ENCODE results near the gene RFLNA. TPM values are rescaled to one million over a fixed set of nuclear protein-coding genes. Genes with fewer than 3 reads are reported as not detected.
"Not testable (repeated sequence)": the region's sequence is repeated elsewhere in the genome, so short reads cannot be mapped to it uniquely, and the experiment has no call there.

The RFLNA gene
- total RNA-seq, 1 donor from 2014 or later: 0.69 TPM

DNA sequence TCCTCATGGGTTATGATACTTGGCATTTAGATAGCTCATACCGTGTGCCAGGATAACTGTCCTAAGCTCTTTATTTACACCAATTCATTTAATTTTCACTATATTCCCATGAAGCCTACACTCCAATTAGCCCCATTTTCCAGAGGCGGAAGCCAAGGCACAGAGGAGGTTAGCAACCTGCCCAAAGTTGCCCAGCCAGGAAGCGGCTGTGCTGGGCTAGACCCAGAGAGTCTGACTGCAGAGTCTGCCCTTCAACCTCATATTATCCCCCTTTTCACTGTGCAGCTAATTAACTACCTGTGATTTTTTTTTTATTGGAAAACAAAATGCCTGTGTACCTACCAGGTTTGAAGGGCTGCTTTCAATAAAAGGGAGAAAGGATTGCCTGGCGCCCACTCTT lies 2.5 kb downstream of the RFLNA start:
- no peak for DNase-seq (ENCODE audit: low read depth)
- TF ChIP-seq, protein P1, sequence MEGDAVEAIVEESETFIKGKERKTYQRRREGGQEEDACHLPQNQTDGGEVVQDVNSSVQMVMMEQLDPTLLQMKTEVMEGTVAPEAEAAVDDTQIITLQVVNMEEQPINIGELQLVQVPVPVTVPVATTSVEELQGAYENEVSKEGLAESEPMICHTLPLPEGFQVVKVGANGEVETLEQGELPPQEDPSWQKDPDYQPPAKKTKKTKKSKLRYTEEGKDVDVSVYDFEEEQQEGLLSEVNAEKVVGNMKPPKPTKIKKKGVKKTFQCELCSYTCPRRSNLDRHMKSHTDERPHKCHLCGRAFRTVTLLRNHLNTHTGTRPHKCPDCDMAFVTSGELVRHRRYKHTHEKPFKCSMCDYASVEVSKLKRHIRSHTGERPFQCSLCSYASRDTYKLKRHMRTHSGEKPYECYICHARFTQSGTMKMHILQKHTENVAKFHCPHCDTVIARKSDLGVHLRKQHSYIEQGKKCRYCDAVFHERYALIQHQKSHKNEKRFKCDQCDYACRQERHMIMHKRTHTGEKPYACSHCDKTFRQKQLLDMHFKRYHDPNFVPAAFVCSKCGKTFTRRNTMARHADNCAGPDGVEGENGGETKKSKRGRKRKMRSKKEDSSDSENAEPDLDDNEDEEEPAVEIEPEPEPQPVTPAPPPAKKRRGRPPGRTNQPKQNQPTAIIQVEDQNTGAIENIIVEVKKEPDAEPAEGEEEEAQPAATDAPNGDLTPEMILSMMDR (conservative IDR thresholded peaks at IDR 0.05; ENCODE audit: low read depth, low read length): no peak

DNA sequence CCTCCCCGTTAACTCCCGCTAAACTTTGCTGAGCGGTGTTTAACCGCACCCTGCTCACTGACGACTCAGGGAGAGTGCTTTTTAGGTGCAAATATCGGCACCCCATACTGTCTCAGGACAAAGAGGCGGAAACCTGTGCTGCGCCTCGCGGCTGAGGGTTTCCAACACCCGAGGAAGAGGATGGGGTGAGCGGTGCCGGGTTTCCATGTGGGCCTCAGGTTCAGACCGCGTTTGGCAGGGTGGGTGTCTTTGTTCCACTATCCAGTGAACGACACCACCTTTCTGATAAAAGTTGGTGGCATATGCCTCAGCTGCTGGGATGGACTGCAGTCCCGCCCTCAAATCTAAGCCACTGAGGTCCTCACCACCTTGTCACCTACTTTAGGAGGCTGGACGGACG lies 3.0 kb downstream of the RFLNA start:
- no peak for DNase-seq (ENCODE audit: low read depth)
- H3K4me3 ChIP-seq (ENCODE audit: low read depth, low read length): no peak overlapping the region
- TF ChIP-seq, protein P1 (conservative IDR thresholded peaks at IDR 0.05; ENCODE audit: low read depth, low read length): no peak

More for the DNA sequence above, 2.5 kb downstream of the RFLNA start:
- H3K4me3 ChIP-seq (ENCODE audit: low read depth, low read length): no peak overlapping the region

DNA sequence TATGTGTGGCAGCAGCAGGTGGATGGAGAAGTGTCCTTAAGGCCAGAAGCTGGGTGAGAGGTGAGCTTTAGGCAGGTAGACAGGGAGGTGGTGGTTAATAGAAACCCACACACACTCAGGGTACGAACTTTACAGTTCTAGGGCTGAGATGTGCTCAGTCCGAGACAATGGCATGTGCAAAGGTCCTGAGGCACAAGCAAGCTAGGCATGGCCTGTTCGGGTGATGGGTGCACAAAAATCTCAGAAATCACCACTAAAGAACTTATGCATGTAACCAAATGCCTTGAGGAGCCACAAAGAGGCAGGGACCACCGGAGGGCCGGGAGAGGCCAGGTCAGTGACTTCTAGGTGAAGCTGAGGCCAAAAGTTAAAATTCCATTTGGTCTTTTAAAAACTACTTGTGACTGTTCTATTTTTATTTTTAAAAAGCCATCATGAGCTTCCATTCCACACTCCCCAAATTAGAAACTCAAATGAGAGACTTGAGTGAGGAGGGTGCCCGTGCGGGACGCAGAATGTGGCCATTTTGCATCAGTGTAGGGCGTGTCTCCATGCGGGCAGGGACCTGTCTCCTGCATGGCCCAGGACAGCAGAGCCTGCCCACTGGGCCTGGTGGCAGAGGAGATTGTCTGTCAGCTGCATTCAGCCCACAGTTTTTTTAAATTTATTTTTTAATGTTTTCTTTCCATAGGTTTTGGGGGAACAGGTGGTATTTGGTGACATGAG lies 4.0 kb downstream of the RFLNA start:
- TF ChIP-seq, protein P1 (conservative IDR thresholded peaks at IDR 0.05; ENCODE audit: low read depth, low read length): no peak
- no peak for DNase-seq (ENCODE audit: low read depth)
- no peak overlapping the region for H3K4me3 ChIP-seq (ENCODE audit: low read depth, low read length)

DNA sequence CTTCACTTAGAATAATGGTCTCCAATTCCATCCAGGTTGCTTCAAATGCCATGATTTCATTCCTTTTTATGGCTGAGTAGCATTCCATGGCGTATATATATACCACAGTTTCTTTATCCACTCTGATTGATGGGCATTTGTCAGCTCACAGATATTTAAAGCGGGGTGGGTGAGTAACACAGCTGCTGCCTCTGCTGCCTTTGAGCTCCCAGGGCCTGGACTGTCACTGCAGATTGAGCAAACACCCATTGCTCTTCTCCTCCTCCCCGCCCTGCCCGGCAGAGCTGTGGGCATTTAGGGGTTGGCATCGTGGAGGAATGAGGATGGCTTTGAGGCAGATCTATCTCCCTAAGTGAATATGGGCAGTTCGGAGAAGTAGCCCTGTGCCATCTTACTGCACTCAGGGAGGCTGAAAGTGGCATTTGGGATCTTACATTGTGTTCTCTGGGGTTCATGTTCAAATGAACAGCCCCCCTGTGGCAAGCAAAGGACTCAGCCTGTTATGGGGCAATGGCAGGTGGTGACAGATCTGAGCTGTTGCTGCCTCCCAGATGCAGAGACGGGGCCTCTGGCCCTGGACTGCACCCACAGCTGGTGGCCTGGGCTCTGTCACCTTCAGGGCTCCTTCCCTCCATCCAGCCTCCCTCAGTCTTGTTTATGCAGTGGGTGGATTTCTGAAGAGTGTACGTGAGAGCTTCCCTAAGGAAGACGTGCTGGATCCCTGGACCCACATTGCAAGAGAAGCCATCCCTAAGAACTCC lies 4.9 kb downstream of the RFLNA start:
- H3K4me3 ChIP-seq (ENCODE audit: low read depth, low read length): no peak overlapping the region
- TF ChIP-seq, protein P1 (conservative IDR thresholded peaks at IDR 0.05; ENCODE audit: low read depth, low read length): no peak
- DNase-seq (ENCODE audit: low read depth): no peak

DNA sequence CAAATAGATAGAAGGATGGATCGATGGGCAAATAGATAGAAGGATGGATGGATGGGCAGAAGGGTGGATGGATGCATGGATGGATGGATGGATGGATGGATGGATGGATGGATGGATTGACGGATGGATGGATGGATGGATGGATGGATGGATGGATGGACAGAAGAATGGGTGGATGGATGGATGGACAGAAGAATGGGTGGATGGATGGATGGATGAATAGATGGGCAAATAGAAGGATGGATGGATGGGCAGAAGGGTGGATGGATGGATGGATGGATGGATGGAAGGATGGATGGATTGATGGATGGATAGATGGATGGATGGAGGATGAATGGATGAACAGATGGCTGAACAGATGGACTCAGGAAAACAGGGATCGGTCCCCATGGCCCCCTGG lies 5.8 kb downstream of the RFLNA start:
- DNase-seq (ENCODE audit: low read depth); H3K4me3 ChIP-seq (ENCODE audit: low read depth, low read length): not testable (repeated sequence)

DNA sequence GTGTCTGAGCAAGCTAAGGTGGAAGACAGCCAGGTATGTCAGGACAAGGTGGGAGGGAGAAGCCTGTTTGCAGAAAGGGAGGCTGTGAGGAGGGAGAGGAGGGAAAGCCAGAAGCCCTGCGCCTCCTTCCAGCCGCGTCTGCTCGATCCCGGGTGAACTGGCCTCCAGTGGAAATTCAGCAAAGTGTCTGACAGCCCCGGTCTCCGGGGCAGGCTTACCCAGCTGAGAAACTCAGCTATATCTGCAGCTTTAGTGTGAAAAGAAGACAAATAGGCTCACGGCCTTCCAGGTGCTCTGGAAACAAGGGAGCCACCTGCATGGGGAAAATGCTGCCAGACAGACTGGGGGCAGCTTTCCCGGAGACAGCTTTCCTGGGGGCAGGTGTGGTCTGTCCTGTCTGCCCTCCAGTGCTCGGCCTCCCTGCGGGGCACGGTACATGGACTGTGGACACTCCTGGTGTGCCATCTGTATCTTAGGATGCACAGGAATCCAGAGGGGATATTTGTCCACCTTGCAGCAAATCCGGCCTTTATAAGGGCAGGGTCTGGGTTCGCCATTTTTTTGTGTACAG lies 6.3 kb downstream of the RFLNA start:
- TF ChIP-seq, protein P1 (conservative IDR thresholded peaks at IDR 0.05; ENCODE audit: low read depth, low read length): no peak
- no peak overlapping the region for H3K4me3 ChIP-seq (ENCODE audit: low read depth, low read length)
- DNase-seq (ENCODE audit: low read depth): no peak

DNA sequence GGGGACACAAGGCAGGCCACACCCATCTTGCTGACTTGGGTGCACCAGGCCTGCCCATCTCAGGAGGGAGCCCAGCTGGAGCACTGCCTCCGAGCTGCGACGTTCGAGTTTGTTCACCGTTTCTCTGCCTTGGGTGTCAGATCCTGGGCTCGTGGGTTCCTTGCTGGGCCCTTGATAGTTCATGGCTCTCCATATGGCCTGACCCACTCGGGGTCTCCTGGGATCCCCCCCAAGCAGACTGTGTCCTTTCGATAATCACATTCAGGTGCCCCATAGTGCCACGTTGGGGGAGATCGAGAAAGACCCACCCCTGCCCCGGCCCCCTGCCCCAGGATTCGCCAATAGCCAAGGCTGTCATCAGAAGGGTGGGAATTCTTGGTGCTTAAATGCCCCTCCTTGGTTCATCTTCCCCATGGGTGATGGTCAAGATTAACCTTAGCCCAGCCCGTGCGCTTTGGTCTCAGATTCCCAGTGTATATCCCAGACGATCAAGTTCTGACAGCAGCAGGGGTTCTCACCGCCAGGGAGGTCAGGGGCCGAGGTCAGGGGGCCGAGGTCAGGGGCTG lies 7.4 kb downstream of the RFLNA start:
- no peak for DNase-seq (ENCODE audit: low read depth)
- no peak overlapping the region for H3K4me3 ChIP-seq (ENCODE audit: low read depth, low read length)
- TF ChIP-seq, protein P1 (conservative IDR thresholded peaks at IDR 0.05; ENCODE audit: low read depth, low read length): no peak
